ENCODE data around the gene SDCCAG8.

DNA sequence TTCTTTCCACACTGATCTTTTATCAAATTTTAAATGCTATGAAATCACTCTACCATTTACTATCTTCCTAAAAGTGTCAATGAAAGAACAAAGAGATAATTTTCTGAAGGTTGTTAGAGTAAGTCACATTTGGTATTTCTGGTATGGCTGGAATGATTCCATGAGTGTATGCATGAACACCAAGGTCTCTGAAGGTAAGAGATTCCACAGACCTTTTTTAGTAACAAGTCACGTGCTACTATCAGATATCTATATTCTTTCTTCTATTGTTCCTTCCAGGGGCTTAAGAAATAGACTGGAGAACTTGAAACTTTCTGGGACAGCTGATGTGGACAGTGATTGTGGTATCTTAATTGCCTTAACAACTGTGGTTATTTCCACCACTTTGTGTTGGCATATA, 265.0 kb downstream of the SDCCAG8 start:
- no peak for TF ChIP-seq POLR2A (IDR thresholded peaks at IDR 0.05; ENCODE audit: low read length)
- no peak for TF ChIP-seq GATA1 (IDR thresholded peaks at IDR 0.05; ENCODE audit: low read depth, low read length)

Measured in erythroblast (primary cell).